ENCODE measurements around the gene PLA2G15. TPM values are rescaled to one million over a fixed set of nuclear protein-coding genes. Genes with fewer than 3 reads are reported as not detected.
A peak's percentile ranks its signal among the peaks of the same experiment; 100 is the strongest.

The PLA2G15 gene
- total and polyA plus RNA-seq, 2 of the 13 experiments (the other 11 are each of a cell fraction or from before 2014, with no cell fraction given): 14.4 to 23.7 TPM

DNA sequence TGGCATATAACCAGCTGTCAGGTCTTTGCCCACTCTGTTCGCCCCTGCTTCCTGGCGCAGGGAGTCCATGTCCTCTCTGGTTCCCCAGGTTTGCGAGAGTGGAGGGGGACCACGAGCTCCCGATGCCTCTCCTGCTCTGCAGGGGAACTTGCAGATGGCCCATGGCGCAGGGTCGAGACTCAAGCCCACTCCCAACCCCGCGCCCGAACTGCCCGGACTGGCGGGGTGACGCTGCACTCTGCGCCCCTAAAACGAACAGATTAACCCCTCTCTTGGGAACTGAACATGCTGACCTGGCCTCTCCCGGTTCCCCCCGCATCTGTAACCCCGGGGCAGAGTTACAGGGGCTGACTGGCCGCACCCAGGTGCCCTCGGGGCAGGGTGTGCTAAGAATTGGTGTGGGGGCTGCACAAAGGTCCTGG, 681 bp upstream of the PLA2G15 start (continued):
- TF ChIP-seq ZNF883 (CRISPR knock-in tag; IDR thresholded peaks at IDR 0.05; ENCODE audit: not compliant biosample characterization): no peak
- TF ChIP-seq ZNF354B (CRISPR knock-in tag; IDR thresholded peaks at IDR 0.05): no peak
- TF ChIP-seq, protein P1, sequence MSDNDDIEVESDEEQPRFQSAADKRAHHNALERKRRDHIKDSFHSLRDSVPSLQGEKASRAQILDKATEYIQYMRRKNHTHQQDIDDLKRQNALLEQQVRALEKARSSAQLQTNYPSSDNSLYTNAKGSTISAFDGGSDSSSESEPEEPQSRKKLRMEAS (IDR thresholded peaks at IDR 0.05): no peak
- TF ChIP-seq, protein P2, sequence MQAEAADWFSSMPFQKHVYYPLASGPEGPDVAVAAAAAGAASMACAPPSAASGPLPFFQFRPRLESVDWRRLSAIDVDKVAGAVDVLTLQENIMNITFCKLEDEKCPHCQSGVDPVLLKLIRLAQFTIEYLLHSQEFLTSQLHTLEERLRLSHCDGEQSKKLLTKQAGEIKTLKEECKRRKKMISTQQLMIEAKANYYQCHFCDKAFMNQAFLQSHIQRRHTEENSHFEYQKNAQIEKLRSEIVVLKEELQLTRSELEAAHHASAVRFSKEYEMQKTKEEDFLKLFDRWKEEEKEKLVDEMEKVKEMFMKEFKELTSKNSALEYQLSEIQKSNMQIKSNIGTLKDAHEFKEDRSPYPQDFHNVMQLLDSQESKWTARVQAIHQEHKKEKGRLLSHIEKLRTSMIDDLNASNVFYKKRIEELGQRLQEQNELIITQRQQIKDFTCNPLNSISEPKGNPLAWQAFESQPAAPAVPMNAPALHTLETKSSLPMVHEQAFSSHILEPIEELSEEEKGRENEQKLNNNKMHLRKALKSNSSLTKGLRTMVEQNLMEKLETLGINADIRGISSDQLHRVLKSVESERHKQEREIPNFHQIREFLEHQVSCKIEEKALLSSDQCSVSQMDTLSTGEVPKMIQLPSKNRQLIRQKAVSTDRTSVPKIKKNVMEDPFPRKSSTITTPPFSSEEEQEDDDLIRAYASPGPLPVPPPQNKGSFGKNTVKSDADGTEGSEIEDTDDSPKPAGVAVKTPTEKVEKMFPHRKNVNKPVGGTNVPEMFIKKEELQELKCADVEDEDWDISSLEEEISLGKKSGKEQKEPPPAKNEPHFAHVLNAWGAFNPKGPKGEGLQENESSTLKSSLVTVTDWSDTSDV (CRISPR knock-in tag; IDR thresholded peaks at IDR 0.05): 0 out of 2 replicates have a peak, but pooled peaks have one; percentile 60
- 0 out of 2 replicates have a peak, but pooled peaks have one; percentile 25 for TF ChIP-seq ZNF577 (CRISPR knock-in tag; IDR thresholded peaks at IDR 0.05; ENCODE audit: borderline replicate concordance, low read depth)
- TF ChIP-seq SALL1 (CRISPR knock-in tag; IDR thresholded peaks at IDR 0.05): peak; percentile 7; the same call in 1 of the 2 replicates
- 0 out of 2 replicates have a peak, but pooled peaks have one; percentile 45 for TF ChIP-seq ZC3H13 (CRISPR knock-in tag; IDR thresholded peaks at IDR 0.05)
- TF ChIP-seq NRL (CRISPR knock-in tag; IDR thresholded peaks at IDR 0.05; ENCODE audit: borderline replicate concordance): 0 out of 2 replicates have a peak, but pooled peaks have one; percentile 66
- TF ChIP-seq MED1 (CRISPR knock-in tag; IDR thresholded peaks at IDR 0.05): no peak
- no peak for TF ChIP-seq CC2D1A (CRISPR knock-in tag; IDR thresholded peaks at IDR 0.05)
- peak; percentile 18 for TF ChIP-seq AGO2 (optimal IDR thresholded peaks at IDR 0.05; ENCODE audit: low read depth, low read length)
- 0 out of 2 replicates have a peak, but pooled peaks have one; percentile 3 for TF ChIP-seq ZBTB8A (CRISPR knock-in tag; IDR thresholded peaks at IDR 0.05; ENCODE audit: borderline replicate concordance, low read depth)
- peak; percentile 15 for TF ChIP-seq ZNF572 (CRISPR knock-in tag; IDR thresholded peaks at IDR 0.05)
- TF ChIP-seq ZNF343 (CRISPR knock-in tag; IDR thresholded peaks at IDR 0.05): 0 out of 2 replicates have a peak, but pooled peaks have one; percentile 4
- TF ChIP-seq TP53 (CRISPR knock-in tag; conservative IDR thresholded peaks at IDR 0.05): 0 out of 2 replicates have a peak, but pooled peaks have one; percentile 50
- no peak for TF ChIP-seq YEATS2 (CRISPR knock-in tag; IDR thresholded peaks at IDR 0.05; ENCODE audit: borderline replicate concordance)
- TF ChIP-seq TBP (CRISPR knock-in tag; IDR thresholded peaks at IDR 0.05): no peak
- TF ChIP-seq, protein P3, sequence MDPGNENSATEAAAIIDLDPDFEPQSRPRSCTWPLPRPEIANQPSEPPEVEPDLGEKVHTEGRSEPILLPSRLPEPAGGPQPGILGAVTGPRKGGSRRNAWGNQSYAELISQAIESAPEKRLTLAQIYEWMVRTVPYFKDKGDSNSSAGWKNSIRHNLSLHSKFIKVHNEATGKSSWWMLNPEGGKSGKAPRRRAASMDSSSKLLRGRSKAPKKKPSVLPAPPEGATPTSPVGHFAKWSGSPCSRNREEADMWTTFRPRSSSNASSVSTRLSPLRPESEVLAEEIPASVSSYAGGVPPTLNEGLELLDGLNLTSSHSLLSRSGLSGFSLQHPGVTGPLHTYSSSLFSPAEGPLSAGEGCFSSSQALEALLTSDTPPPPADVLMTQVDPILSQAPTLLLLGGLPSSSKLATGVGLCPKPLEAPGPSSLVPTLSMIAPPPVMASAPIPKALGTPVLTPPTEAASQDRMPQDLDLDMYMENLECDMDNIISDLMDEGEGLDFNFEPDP (CRISPR knock-in tag; conservative IDR thresholded peaks at IDR 0.05): no peak
- no peak for TF ChIP-seq MIER3 (CRISPR knock-in tag; IDR thresholded peaks at IDR 0.05; ENCODE audit: borderline replicate concordance)
- TF ChIP-seq GABPB1 (CRISPR knock-in tag; IDR thresholded peaks at IDR 0.05): no peak
- no peak for TF ChIP-seq HOXA5 (CRISPR knock-in tag; IDR thresholded peaks at IDR 0.05)

All from HepG2 (cell line).